Upper lobe of left lung (tissue), 6 donors: ENCODE results near the gene PROM2. TPM values are rescaled to one million over a fixed set of nuclear protein-coding genes. Genes with fewer than 3 reads are reported as not detected.

Experiments used
- ATAC-seq, 2 donors: fragments of 200-7000 bp; cut with Tn5 transposase; one replicate each; pipeline ENCODE4 v1.9.1; 2022; ENCODE audit warnings: mild to moderate bottlenecking in 2 of 2, moderate library complexity in 2 of 2; ENCODE audit not compliant: low FRiP score in 2 of 2
- DNase-seq, 2 donors: peaks; one replicate each; pipeline ENCODE4 v3.0.0-alpha.2; 2019 to 2020
- H3K27ac ChIP-seq, 4 donors: fragments of 200-600 bp; sonication (generic); one replicate each; pipeline ENCODE4 v1.5.1; 2016 to 2019
- H3K27me3 ChIP-seq, 4 donors: fragments of 200-600 bp; sonication (generic); one replicate each; pipeline ENCODE4 v1.5.1; 2017 to 2019
- H3K36me3 ChIP-seq, 4 donors: fragments of 200-600 bp; sonication (generic); one replicate each; pipeline ENCODE4 v1.5.1; 2016 to 2019
- H3K4me1 ChIP-seq, 4 donors: fragments of 200-600 bp; sonication (generic); one replicate each; pipeline ENCODE4 v1.5.1; 2018 to 2019
- H3K4me3 ChIP-seq, 4 donors: fragments of 200-600 bp; sonication (generic); one replicate each; pipeline ENCODE4 v1.5.1; 2017 to 2019; ENCODE audit warnings: mild to moderate bottlenecking in 2 of 4, moderate library complexity in 1 of 4
- H3K9me3 ChIP-seq, 4 donors: fragments of 200-600 bp; sonication (generic); one replicate each; pipeline ENCODE4 v1.5.1; 2018 to 2019
- CTCF ChIP-seq, 6 experiments: fragments of 450-650 bp in 4 of 6; fragments of 200-600 bp in 2 of 6; sonication (generic) in 2 of 6; IDR thresholded peaks; one replicate each; pipeline ENCODE4 v1.5.1; 2016 to 2019; ENCODE audit warnings: antibody characterized with exemption in 6 of 6
- EP300 ChIP-seq, 4 donors: sonication (generic); formaldehyde crosslinking; IDR thresholded peaks; one replicate each; pipeline ENCODE4 v1.5.1; 2017; ENCODE audit warnings: antibody characterized with exemption in 4 of 4, control low read depth in 2 of 4
- POLR2A ChIP-seq, 4 donors: fragments of 450-650 bp; IDR thresholded peaks; one replicate each; pipeline ENCODE4 v1.5.1; 2016 to 2017; ENCODE audit warnings: antibody characterized with exemption in 4 of 4, mild to moderate bottlenecking in 2 of 4
- POLR2AphosphoS5 ChIP-seq, 2 donors: sonication (generic); formaldehyde crosslinking; IDR thresholded peaks; one replicate each; pipeline ENCODE4 v1.5.1; 2017; ENCODE audit warnings: antibody characterized with exemption in 2 of 2
- WGBS, 2 donors: methylation state at CpG; one replicate each; pipeline ENCODE4 v1.1.5; 2017 to 2018; 5-methylcytosine and 5-hydroxymethylcytosine counted together
- total RNA-seq, 6 donors: library from RNA; depleted of rRNA in 4 of 6; stranded (reverse); fragments of >200 nt in 4 of 6; gene quantifications; one replicate each; pipeline versions ENCODE4 v1.1.0 to v1.2.1, GENCODE V29; 2016 to 2021
- donor health status: DM: no; HTN: no; CAD: no; lungs with moderate emphysema.
- donor health status: DM: no; HTN: yes; CAD: no; lungs with severe emphysema.

PROM2 gene
- total RNA-seq, 6 donors from 2014 or later: 3.3 to 26.2 (median 5.0) TPM

GRCh38 chr2:95272781-95273180 lies 1.5 kb upstream of the PROM2 start:
- Histone ChIP-seq H3K27me3 (no peaks in the 10 kb centered on the region), H3K27ac (no peak overlapping the region), H3K4me1 (peaks cover 0 to 10% (median 0%) of the 10 kb centered on the region in 4 donors), H3K36me3 (no peaks in the 10 kb centered on the region), H3K4me3 (no peak overlapping the region), H3K9me3 (no peaks in the 10 kb centered on the region)
- DNase-seq: no peak
- TF ChIP-seq CTCF (IDR thresholded peaks at IDR 0.05) (no peak), POLR2AphosphoS5 (IDR thresholded peaks at IDR 0.05) (no peak), EP300 (IDR thresholded peaks at IDR 0.05) (no peak), POLR2A (IDR thresholded peaks at IDR 0.05) (no peak)
- WGBS, 2 donors: 83 to 100% methylated on average over 1 of the region's 1 CpG
- ATAC-seq: no peak

DNA sequence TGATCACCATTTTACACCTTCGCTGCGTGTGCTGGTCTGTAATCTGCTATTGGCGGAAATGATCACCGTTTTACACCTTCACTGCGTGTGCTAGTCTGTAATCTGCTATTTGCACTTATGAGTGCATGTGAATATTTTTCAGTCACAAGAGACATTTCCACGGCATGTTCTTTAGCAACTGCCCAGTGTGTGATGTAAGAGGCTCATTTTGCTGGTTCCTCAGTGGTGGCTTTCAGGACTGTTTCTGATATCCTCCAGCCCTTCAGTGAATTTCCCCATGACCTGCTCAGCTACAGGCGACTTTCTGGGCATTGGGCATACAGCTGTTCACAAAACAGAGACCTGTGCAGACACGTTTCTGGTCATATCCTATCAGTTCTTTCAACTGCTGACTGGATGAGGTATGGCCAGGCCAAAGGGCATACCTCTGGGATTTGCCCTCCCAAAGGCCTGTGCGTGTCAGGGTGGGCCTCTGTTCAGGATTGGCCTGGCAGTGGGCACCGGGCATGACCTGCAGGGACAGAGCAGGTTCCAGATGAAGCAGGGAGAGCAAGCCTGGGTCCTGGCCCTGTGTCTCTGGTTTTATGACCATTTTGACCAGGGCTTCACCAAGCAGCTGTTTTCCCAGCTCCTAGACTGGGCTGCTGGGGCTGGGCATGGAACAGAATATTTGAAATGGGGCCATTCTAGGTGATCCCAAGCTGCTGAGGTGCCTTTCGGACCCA lies 521 bp upstream of the PROM2 start:
- DNase-seq: peak in 1 of 2 donors; percentile 15
- no peaks in the 10 kb centered on the region for H3K9me3 ChIP-seq
- no peaks in the 10 kb centered on the region for H3K36me3 ChIP-seq
- no peaks in the 10 kb centered on the region for H3K27me3 ChIP-seq
- H3K4me1 ChIP-seq: peaks cover 0 to 10% (median 0%) of the 10 kb centered on the region in 4 donors
- TF ChIP-seq CTCF (IDR thresholded peaks at IDR 0.05) (no peak), POLR2AphosphoS5 (IDR thresholded peaks at IDR 0.05) (no peak)
- no peak overlapping the region for H3K4me3 ChIP-seq
- H3K27ac ChIP-seq: peak overlapping the region in 1 of 4 donors; percentile 43
- 86 to 87% methylated on average over 9 to 11 of the region's 11 CpGs for WGBS, 2 donors
- ATAC-seq: no peak

DNA sequence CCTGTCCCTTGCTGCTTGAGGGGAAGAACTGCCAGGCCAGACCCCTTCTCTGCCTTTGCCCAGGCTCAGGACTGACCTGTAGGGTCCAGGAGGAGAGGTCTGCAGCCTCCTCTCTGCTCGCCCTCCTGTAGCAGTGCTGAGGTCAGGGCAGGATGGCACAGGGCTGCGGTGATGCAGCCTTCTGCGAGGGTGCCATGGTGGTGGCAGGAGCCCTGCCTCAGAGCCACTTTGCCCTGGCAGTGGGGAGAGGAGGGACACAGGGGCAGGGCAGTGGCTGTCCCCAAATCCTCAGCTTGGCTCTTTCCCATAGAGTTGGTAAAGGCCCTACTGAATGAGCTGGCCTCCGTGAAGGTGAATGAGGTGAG lies 884 bp downstream of the PROM2 start:
- Histone ChIP-seq H3K27ac (no peak overlapping the region), H3K36me3 (no peaks in the 10 kb centered on the region), H3K9me3 (no peaks in the 10 kb centered on the region), H3K27me3 (no peaks in the 10 kb centered on the region), H3K4me1 (peaks cover 0 to 10% (median 0%) of the 10 kb centered on the region in 4 donors), H3K4me3 (peak overlapping the region in 1 of 4 donors; percentile 34)
- 80 to 86% methylated on average over 1 to 4 of the region's 4 CpGs for WGBS, 2 donors
- no peak for TF ChIP-seq POLR2A (IDR thresholded peaks at IDR 0.05)
- no peak for TF ChIP-seq EP300 (IDR thresholded peaks at IDR 0.05)
- no peak for TF ChIP-seq CTCF (IDR thresholded peaks at IDR 0.05)
- no peak for TF ChIP-seq POLR2AphosphoS5 (IDR thresholded peaks at IDR 0.05)
- DNase-seq (peak in 1 of 2 donors; percentile 16), ATAC-seq (no peak)

GRCh38 chr2:95275601-95276243 lies 1.5 kb downstream of the PROM2 start:
- H3K27me3 ChIP-seq: no peaks in the 10 kb centered on the region
- no peak for TF ChIP-seq POLR2AphosphoS5 (IDR thresholded peaks at IDR 0.05)
- TF ChIP-seq EP300 (IDR thresholded peaks at IDR 0.05): no peak
- no peak overlapping the region for H3K27ac ChIP-seq
- no peak for ATAC-seq
- H3K36me3 ChIP-seq: no peaks in the 10 kb centered on the region
- no peak overlapping the region for H3K4me3 ChIP-seq
- peaks cover 0 to 10% (median 0%) of the 10 kb centered on the region in 4 donors for H3K4me1 ChIP-seq
- no peaks in the 10 kb centered on the region for H3K9me3 ChIP-seq
- no peak for DNase-seq
- 83 to 86% methylated on average over 18 to 25 of the region's 28 CpGs for WGBS, 2 donors

DNA sequence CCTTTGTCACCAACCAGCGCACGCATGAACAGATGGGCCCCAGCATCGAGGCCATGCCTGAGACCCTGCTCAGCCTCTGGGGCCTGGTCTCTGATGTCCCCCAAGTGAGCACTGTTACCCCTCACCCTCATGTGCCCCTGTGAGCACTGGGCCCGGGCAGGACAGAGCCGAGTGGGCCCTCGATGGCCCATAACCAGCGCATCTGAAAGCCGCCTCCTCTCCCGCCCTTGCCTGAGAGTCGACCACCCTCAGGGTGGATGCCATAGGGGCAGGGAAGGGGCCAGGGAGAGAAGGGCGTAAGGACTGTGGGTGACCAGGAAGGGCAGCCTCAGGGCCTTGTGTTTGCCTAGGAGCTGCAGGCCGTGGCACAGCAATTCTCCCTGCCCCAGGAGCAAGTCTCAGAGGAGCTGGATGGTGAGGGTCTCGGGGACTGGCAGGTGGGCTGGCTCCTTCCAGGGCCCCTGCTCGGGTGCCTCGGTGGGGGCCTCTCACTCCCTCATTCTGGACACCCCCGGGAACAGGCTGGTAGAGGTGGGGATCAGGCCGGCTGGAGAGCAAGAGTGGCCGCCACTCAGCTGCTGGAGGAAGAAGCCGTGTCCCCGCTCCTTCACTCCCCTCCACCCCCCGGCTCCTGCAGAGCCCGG lies 2.1 kb downstream of the PROM2 start:
- no peak overlapping the region for H3K27ac ChIP-seq
- H3K36me3 ChIP-seq: no peaks in the 10 kb centered on the region
- TF ChIP-seq POLR2AphosphoS5 (IDR thresholded peaks at IDR 0.05): no peak
- TF ChIP-seq EP300 (IDR thresholded peaks at IDR 0.05): no peak
- TF ChIP-seq CTCF (IDR thresholded peaks at IDR 0.05): no peak
- TF ChIP-seq POLR2A (IDR thresholded peaks at IDR 0.05): no peak
- no peak overlapping the region for H3K4me3 ChIP-seq
- H3K9me3 ChIP-seq: no peaks in the 10 kb centered on the region
- 84 to 85% methylated on average over 10 to 22 of the region's 22 CpGs for whole genome bisulfite sequencing, 2 donors
- H3K4me1 ChIP-seq: peaks cover 0 to 10% (median 0%) of the 10 kb centered on the region in 4 donors
- ATAC-seq (no peak), DNase-seq (no peak)
- H3K27me3 ChIP-seq: no peaks in the 10 kb centered on the region
